Stimulated activated CD8-positive, alpha-beta memory T cell treated with anti-CD3 and anti-CD28 coated beads, Interleukin-15, amount 100 ng/mL, for 24 hours (primary cell): ENCODE data around the gene SRGAP2C.
"Not testable (repeated sequence)": the region's sequence is repeated elsewhere in the genome, so short reads cannot be mapped to it uniquely, and the experiment has no call there.

Source experiments
- DNase-seq: peaks from one replicate; pipeline ENCODE4 v3.0.0-alpha.2; 2020; ENCODE audit warnings: low read depth

Gene SRGAP2C

GRCh38 chr1:121385162-121385561 lies 200.4 kb downstream of the SRGAP2C start:
- not testable (repeated sequence) for DNase-seq

DNA sequence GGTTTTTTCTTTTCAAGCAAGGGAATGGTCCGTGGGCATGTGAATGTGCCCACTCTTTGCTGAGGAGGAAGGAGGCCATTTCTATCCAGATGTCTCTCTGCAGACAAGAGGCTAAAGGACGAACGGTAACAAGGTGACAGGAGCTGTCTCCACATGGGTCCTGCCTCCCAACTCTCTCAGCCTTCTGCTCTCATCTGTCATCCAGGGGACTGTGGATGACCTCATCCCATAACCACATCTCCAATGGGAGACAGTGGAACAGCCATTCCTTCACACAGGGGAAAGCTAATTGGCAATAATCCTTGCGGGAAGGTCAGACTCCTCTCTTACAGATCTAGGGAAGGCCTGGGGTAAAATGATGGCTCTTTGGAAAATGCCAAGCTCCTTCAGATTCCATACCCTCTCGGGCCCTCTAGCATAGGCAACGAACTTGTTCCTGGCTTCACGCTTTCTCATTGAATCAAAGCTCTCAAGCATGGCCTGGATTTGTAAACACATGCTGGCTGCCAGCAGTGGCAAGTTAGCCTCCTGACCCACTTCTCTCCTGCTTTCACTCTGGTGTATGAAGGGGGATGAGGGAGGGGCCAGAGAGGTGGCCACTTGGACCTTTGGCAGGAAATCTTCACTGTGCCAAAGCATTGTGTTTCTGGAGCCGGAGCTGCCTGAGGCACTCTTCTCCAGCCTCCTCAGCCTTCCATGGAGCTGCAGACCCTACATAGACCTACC lies 201.0 kb downstream of the SRGAP2C start:
- DNase-seq: not testable (repeated sequence)

GRCh38 chr1:121386319-121386948 lies 201.7 kb downstream of the SRGAP2C start:
- DNase-seq: not testable (repeated sequence)

- not testable (repeated sequence) for DNase-seq
Observed at GRCh38 chr1:121389895-121390560, 205.3 kb downstream of the SRGAP2C start.

GRCh38 chr1:121392130-121392529 lies 207.4 kb downstream of the SRGAP2C start:
- DNase-seq: not testable (repeated sequence)

DNA sequence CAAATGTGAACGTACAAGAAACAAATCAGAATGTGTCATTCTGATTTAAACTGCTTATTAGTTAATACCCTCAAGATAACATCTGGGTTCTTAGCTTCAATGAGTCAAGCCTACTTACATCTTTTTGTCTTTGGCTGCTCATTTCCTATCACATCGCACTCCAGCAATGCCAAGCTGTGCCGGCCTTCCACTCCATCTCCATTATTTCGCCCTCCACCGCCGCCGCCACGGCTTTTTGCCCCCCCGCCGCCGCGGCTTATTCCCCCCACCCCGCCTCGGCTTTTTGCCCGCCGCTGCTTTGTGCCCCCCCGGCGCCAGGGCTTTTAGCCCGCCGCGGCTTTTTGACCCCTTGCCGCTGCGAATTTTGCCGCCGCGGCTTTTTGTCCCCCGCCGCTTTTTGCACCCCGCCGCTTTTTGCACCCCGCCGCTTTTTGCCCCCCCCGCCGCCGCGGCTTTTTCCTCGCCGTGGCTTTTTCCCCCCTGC lies 211.0 kb downstream of the SRGAP2C start:
- not testable (repeated sequence) for DNase-seq

DNA sequence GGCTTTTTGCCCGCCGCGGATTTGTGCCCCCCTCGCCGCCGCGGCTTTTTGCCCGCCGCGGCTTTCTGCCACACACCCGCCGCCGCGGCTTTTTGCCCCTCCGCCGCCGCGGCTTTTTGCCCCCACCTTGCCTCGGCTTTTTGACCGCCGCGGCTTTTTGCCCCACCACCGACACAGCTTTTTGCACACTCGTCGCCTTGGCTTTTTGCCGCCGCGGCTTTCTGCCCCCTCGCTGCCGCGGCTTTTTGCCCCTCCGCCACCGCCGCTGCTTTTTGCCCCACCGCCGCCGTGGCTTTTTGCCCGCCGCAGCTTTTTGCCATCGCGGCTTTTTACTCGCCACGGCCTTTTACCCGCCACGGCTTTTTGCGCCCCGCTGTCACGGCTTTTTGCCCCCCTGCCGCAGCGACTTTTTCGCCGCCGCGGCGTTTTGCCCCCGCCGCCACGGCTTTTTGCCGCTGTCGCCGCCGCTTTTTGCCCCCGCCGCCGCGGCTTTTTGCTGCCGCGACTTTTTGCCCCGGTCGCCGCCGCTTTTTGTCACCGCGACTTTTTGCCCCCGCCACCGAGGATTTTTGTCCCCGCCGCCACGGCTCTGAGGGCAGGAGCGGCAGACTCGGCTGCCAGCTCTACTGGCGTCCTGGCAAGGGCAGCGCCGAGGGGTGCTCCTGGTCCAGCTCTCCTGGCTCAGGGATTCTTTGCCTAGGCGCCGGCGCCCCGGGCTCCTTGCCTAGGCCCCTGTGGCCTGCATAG lies 211.7 kb downstream of the SRGAP2C start:
- DNase-seq: not testable (repeated sequence)

- DNase-seq: not testable (repeated sequence)
Observed at GRCh38 chr1:121397101-121397500, 212.3 kb downstream of the SRGAP2C start.

DNA sequence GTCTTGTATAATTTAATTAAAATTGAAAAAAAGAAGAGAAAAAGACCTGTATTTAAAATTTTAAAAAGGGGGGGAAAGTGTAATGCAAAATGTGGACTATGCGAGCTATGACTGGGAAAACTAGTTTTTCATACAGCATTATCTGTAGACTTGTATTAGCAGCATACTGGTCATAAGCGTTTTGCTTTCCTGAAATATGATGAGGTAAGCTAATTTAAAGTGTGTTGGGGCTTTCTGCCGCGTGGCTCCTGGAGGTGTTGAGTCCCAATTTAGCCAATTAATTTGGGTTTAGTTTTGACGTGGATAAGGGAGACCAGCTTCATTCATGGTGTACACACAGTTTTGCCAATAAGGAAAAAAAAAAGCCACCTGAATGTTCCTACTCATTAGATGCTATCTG lies 214.4 kb downstream of the SRGAP2C start:
- DNase-seq: not testable (repeated sequence)

DNA sequence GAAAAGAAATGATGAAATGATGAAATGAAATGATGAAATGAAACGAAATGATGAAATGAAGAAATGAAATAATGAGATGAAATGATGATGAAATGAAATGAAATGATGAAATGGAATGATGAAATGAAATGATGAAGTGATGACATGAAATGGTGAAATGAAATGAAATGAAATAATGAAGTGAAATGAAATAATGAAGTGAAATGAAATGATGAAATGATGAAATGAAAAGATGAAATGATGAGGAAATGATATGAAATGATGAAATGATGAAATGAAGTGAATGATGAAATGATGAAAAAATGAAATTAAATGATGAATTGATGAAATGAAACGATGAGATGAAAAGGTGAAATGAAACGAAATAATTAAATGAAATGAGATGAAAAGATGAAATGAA lies 215.3 kb downstream of the SRGAP2C start:
- DNase-seq: not testable (repeated sequence)

DNA sequence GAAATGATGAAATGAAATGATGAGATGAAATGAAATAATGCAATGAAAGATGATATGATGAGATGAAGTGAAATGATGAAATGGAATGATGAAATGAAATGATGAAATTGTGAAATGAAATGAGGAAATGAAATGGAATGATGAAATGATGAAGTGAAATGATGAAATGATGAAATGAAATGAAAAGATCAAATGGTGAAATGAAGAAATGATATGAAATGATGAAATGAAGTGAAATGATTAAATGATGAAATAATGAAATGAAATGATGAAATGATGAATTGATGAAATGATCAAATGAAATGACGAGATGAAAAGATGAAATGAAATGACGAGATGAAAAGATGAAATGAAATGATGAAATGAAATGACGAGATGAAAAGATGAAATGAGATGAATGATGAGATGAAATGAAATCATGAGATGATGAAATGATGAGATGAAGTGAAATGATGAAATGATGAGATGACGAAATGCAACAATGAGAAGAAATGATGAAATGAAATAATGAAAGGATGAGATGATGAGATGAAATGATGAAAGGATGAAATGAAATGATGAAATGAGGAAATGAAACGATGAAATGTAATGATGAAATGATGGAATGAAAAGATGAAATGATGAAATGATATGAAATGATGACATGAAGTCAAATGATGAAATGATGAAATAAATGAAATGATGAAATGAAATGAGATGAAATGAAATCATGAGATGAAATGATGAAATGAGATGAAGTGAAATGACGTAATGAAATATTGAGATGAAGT lies 216.0 kb downstream of the SRGAP2C start:
- not testable (repeated sequence) for DNase-seq

- DNase-seq: not testable (repeated sequence)
Observed at GRCh38 chr1:121401375-121401955, 216.7 kb downstream of the SRGAP2C start.

DNA sequence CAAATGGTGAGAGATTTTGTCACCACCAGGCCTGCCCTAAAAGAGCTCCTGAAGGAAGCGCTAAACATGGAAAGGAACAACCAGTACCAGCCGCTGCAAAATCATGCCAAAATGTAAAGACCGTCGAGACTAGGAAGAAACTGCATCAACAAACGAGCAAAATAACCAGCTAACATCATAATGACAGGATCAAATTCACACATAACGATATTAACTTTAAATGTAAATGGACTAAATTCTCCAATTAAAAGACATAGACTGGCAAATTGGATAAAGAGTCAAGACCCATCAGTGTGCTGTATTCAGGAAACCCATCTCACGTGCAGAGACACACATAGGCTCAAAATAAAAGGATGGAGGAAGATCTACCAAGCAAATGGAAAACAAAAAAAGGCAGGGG lies 218.5 kb downstream of the SRGAP2C start:
- not testable (repeated sequence) for DNase-seq

DNA sequence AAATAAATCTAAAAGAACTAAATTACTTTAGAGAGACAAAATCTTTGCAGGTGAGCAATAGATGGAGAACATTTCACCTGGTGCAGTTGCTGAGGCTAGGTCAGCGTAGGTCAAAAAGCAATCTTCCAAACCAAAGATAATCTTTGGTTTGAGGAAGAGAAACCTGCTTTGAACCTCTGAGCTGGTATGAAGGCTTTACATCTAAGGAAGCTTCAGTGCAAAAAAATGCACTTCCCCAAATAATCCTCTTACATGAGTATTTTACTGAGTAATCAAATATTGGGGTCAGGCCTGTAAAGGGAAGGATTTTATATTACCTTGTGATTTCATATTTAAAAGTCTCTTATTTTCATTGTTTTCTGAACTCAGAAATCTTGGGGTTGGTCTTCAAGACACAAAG lies 223.6 kb downstream of the SRGAP2C start:
- DNase-seq: no peak

DNA sequence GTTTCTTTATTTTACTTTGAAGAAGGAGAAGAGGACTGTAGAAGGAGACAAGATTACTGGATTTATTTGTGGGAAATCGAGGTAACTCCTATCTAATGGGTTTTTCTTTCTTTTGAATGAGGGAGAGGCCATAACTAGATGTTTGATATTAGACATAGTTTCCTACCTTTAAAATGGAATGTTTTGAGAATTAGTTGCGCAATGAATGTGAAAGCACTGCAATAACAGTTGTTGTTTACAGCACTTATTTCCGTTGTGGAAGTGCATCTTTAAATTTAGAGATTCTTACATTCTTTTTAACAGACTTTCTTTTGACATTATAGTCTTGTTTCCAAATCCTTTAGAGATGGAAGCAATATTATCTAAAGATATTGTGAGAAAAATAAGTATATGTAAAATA lies 229.0 kb downstream of the SRGAP2C start:
- DNase-seq: no peak

GRCh38 chr1:121414905-121415304 lies 230.1 kb downstream of the SRGAP2C start:
- no peak for DNase-seq

GRCh38 chr1:121417325-121417923 lies 232.6 kb downstream of the SRGAP2C start:
- DNase-seq: no peak

DNA sequence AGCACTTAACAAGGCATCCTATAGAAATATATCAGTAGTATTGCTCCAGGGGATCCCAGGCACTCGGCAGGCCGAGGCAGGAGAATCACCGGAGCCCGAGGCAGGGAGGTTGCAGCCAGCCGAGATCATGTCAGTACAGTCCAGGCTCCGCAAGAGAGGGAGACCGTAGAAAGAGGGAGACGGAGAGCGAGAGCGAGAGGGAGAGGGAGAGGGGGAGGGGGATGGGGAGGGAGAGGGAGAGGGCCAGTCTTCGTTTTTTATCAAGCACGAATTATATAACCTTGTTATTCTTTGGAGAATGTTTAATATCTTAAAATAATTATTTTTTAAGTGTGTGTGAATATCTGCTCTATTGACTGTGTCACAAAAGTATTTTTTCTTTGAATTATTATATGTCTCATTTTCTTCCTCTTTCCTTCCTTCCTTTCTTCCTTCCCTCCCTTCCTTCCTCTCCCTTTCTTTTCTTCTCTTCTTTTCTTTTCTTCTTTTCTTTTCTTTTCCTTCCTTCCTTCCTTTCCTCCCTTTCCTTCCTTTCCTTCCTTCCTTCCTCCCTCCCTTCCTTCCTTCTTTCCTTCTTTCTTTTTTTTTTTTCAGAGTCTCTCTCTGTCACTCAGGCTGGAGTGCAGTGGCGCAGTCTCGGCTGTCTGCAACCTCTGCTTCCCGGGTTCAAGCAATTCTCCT lies 233.7 kb downstream of the SRGAP2C start:
- no peak for DNase-seq

- DNase-seq: not testable (repeated sequence)
Observed at GRCh38 chr1:121419050-121419615, 234.4 kb downstream of the SRGAP2C start.

GRCh38 chr1:121421490-121421889 lies 236.7 kb downstream of the SRGAP2C start:
- DNase-seq: not testable (repeated sequence)
